Pulmonary artery endothelial cell (primary cell): ENCODE results near the gene BCL2L1. TPM values are rescaled to one million over a fixed set of nuclear protein-coding genes. Genes with fewer than 3 reads are reported as not detected.

ENCODE experiments used
- DNase-seq: peaks from one replicate; pipeline ENCODE4 v3.0.0-alpha.2; 2011; ENCODE audit warnings: low read depth, low spot score
- total RNA-seq: library from RNA; depleted of rRNA; stranded (reverse); fragments of >200 nt; gene quantifications from 2 replicates; pipeline ENCODE4 v1.2.3, GENCODE V29; 2014

BCL2L1 gene
- total RNA-seq, 1 donor from 2014 or later = 81.2 TPM

- DNase-seq = no peak
Observed at GRCh38 chr20:31709939-31710338, 12.7 kb downstream of the BCL2L1 start.

GRCh38 chr20:31708736-31709534, 13.7 kb downstream of the BCL2L1 start:
- DNase-seq = no peak

GRCh38 chr20:31707994-31708735, 14.5 kb downstream of the BCL2L1 start:
- no peak for DNase-seq

- DNase-seq = no peak
Observed at GRCh38 chr20:31707258-31707615, 15.4 kb downstream of the BCL2L1 start.

GRCh38 chr20:31706607-31707257, 15.9 kb downstream of the BCL2L1 start:
- DNase-seq = no peak

GRCh38 chr20:31705598-31706597, 16.8 kb downstream of the BCL2L1 start:
- no peak for DNase-seq

GRCh38 chr20:31705191-31705590, 17.5 kb downstream of the BCL2L1 start:
- DNase-seq = no peak

- no peak for DNase-seq
Observed at GRCh38 chr20:31704225-31705119, 18.2 kb downstream of the BCL2L1 start.

GRCh38 chr20:31701591-31701990, 21.1 kb downstream of the BCL2L1 start:
- no peak for DNase-seq

GRCh38 chr20:31700747-31701146, 21.9 kb downstream of the BCL2L1 start:
- no peak for DNase-seq

- DNase-seq = no peak
Observed at GRCh38 chr20:31699801-31700728, 22.6 kb downstream of the BCL2L1 start.

- peak; percentile 95 for DNase-seq
Observed at GRCh38 chr20:31698803-31699718, 23.6 kb downstream of the BCL2L1 start.

GRCh38 chr20:31698243-31698802, 24.3 kb downstream of the BCL2L1 start:
- no peak for DNase-seq

GRCh38 chr20:31695849-31696804, 26.5 kb downstream of the BCL2L1 start:
- no peak for DNase-seq

GRCh38 chr20:31694842-31695593, 27.6 kb downstream of the BCL2L1 start:
- no peak for DNase-seq
